ENCODE data around the gene TRIM29. TPM values are rescaled to one million over a fixed set of nuclear protein-coding genes. Genes with fewer than 3 reads are reported as not detected.

The TRIM29 gene
- total and polyA plus RNA-seq, 9 of the 15 experiments (the other 6 are each of a cell fraction or from before 2014, with no cell fraction given), result 0.08 to 1.4 (median 0.42) TPM; not detected in 2

DNA sequence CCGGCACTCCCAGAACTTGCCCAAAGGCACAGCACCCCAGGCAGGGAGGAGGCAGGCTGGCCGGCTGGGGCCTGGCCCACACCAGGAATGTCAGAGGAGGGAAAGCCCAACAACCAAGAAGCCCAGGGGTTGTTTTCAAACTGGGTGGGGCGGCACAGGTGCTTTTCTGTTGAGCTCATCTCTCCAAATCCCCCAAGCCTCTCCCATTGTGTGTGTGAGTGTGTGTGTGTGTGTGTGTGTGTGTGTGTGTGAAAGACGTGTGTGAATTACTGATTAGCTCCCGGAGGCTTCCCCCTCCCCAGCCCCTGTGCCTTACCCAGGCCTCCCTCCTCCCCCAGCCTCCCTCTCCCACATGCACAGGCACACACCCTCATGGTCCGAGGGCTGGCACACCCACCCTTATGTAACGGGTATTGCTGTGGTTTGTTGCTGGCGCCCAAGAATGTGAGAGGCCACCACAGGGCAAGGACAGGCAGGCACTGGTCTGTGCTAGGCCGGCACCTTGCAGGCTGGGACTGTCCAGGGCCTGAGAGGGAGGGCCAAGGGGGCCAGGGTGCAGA is 15.9 kb downstream of the TRIM29 start:
- in situ Hi-C loops (cut with MboI), result loop anchor here (25.0 kb wide), 1 partner anchor 460 kb away; no protein-coding TSS in a partner anchor
- no peak overlapping the region for H3K4me2 ChIP-seq (ENCODE audit: insufficient read depth, low read length)
- ChIA-PET POLR2A (no interaction called here), CTCF (ENCODE audit: low intra/inter-chr PET ratio) (no interaction called here)
- H3K9ac ChIP-seq (ENCODE audit: insufficient read depth in 1 of 2, low read depth in 2 of 2, low read length in 2 of 2), result no peak overlapping the region; a peak in 1 of 4 replicates
- H3K4me3 ChIP-seq, result no peak overlapping the region
- FAIRE-seq (no peak), ATAC-seq (no peak), DNase-seq (ENCODE audit: extremely low read depth in 1 of 4, low spot score in 3 of 4) (no peak)
- H3K27me3 ChIP-seq (ENCODE audit: control insufficient read depth in 2 of 2, insufficient read depth in 2 of 2, low read length in 2 of 2), result peaks cover 0 to 12% of the 10 kb centered on the region in 2 experiments; a peak in 1 of 5 replicates
- WGBS (ENCODE audit: insufficient coverage, low coverage, missing lambda C conversion rate), result 26% methylated on average over 3 of the region's 9 CpGs
- no TSS peak for BruUV-seq (replicated peaks)
- TF ChIP-seq, protein P1, sequence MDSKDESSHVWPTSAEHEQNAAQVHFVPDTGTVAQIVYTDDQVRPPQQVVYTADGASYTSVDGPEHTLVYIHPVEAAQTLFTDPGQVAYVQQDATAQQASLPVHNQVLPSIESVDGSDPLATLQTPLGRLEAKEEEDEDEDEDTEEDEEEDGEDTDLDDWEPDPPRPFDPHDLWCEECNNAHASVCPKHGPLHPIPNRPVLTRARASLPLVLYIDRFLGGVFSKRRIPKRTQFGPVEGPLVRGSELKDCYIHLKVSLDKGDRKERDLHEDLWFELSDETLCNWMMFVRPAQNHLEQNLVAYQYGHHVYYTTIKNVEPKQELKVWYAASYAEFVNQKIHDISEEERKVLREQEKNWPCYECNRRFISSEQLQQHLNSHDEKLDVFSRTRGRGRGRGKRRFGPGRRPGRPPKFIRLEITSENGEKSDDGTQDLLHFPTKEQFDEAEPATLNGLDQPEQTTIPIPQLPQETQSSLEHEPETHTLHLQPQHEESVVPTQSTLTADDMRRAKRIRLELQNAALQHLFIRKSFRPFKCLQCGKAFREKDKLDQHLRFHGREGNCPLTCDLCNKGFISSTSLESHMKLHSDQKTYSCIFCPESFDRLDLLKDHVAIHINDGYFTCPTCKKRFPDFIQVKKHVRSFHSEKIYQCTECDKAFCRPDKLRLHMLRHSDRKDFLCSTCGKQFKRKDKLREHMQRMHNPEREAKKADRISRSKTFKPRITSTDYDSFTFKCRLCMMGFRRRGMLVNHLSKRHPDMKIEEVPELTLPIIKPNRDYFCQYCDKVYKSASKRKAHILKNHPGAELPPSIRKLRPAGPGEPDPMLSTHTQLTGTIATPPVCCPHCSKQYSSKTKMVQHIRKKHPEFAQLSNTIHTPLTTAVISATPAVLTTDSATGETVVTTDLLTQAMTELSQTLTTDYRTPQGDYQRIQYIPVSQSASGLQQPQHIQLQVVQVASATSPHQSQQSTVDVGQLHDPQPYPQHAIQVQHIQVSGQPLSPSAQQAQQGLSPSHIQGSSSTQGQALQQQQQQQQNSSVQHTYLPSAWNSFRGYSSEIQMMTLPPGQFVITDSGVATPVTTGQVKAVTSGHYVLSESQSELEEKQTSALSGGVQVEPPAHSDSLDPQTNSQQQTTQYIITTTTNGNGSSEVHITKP (IDR thresholded peaks at IDR 0.05; ENCODE audit: partially characterized antibody), result peak; percentile 92
- TF ChIP-seq, protein P2, sequence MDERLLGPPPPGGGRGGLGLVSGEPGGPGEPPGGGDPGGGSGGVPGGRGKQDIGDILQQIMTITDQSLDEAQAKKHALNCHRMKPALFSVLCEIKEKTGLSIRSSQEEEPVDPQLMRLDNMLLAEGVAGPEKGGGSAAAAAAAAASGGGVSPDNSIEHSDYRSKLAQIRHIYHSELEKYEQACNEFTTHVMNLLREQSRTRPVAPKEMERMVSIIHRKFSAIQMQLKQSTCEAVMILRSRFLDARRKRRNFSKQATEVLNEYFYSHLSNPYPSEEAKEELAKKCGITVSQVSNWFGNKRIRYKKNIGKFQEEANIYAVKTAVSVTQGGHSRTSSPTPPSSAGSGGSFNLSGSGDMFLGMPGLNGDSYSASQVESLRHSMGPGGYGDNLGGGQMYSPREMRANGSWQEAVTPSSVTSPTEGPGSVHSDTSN (CRISPR knock-in tag; IDR thresholded peaks at IDR 0.05; ENCODE audit: low read depth), result no peak
- TF ChIP-seq, protein P2 (tag; conservative IDR thresholded peaks at IDR 0.05; ENCODE audit: low read depth), result no peak
- H3K36me3 ChIP-seq (ENCODE audit: control insufficient read depth, insufficient read depth, low read length), result no peaks in the 10 kb centered on the region
- H3K4me1 ChIP-seq (replicated peaks in 1 of 2; ENCODE audit: control insufficient read depth in 2 of 2, insufficient read depth in 2 of 2, low read length in 2 of 2), result peaks cover 14 to 21% of the 10 kb centered on the region in 2 experiments; a peak in 4 of 5 replicates
- no peaks in the 10 kb centered on the region for H3K79me2 ChIP-seq (ENCODE audit: control insufficient read depth, insufficient read depth, low read length)
- no peaks in the 10 kb centered on the region for H3K9me3 ChIP-seq (replicated peaks; ENCODE audit: control insufficient read depth, insufficient read depth, low read depth, low read length)
- H4K20me1 ChIP-seq (replicated peaks; ENCODE audit: control insufficient read depth, insufficient read depth, low read length), result 0 out of 2 replicates have a peak, but pooled peaks cover 8% of the 10 kb centered on the region
- no peak overlapping the region for H3K27ac ChIP-seq (ENCODE audit: extremely low read depth, low read depth, low read length)
- H3K9me1 ChIP-seq (ENCODE audit: control insufficient read depth, insufficient read depth, low read length), result peaks cover 5% of the 10 kb centered on the region
- H2AFZ ChIP-seq (ENCODE audit: low read depth, low read length), result no peak overlapping the region
- intact Hi-C loops (cut with micrococcal nuclease), result no loop called here
